NOMO-1 treated with dmso at 0.1 percent for 144 hours (cell line): ENCODE results near the gene C1orf167.

Experiments
- DNase-seq: peaks from one replicate; lab custom pipeline; 2025; ENCODE audit not compliant: unreplicated experiment; lab: John Stamatoyannopoulos, UW

C1orf167 gene

GRCh38 chr1:11828511-11828910 is 66.5 kb downstream of the C1orf167 start:
- DNase-seq: no peak

DNA sequence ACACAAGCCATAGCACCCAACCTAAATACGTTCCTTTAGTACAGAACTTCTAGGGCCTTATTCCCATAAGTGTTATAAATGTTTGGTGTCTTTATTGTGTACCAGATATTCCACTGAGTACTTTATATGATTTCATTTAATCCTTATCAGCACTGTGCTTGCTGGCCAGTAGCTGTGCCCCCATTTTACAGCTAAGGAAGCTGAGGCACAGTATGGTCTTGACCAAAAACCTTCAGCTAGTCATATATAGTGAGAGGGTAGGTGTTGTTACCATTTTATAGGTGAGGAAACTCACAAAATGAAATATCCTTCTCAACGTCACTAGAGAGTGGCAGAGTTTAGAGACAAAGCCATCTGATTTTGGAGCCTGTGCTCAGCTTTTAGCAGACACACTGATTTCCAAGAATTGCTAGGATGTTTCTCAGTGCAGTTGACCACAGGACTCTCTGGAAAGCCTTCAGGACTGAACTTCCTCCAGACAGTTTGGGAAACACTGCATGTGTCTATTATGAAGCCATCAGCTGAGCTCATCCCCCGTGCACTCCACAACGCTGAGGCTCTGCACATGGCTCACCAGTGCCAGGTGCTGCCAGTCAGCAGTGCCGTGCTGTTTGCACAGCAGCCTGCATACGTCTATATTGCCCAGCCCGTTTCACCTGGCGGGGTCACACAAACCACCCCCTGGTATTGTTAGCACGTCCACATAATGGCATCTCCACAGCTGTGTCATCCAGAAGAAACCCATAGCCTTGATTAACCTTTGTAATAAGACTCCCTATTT is 70.1 kb downstream of the C1orf167 start:
- no peak for DNase-seq

DNA sequence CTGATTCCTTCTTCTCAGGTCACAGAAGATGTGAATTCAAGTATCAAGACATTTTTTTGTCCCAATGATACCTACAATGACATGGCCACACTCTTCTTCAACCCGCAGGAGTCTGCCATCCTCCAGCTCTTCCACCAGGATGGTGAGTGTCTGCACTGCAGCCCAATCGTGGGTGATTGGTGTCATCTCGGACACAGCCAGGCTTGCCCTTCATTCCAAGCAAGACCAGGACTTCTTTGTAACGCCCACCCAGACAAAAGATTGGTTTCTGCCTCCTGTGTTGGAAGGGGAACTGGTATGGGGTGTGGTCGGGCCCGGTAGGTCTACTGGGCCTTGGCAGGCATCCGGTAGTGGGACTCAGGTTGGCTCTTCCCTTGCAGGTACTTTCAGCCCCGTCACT is 71.5 kb downstream of the C1orf167 start:
- DNase-seq: no peak

DNA sequence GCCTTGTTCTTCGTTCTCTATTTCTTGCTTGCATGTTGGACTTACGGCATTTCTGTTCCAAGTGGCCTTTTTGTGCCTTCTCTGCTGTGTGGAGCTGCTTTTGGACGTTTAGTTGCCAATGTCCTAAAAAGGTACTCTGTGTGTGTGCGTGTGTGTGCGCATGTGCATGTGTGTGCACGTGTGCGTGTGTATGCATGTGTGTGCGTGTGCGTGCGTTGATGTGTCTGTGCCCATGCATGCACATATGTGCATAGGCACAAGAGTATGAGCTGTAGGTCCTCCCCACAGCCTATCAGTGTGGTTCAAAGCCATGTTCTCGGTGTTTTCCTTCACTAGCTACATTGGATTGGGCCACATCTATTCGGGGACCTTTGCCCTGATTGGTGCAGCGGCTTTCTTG is 71.9 kb downstream of the C1orf167 start:
- no peak for DNase-seq

- no peak for DNase-seq
Observed at GRCh38 chr1:11835441-11836225, 73.6 kb downstream of the C1orf167 start.

GRCh38 chr1:11836955-11837766 is 75.2 kb downstream of the C1orf167 start:
- no peak for DNase-seq

GRCh38 chr1:11837767-11838348 is 75.9 kb downstream of the C1orf167 start:
- no peak for DNase-seq

GRCh38 chr1:11838349-11839272 is 76.6 kb downstream of the C1orf167 start:
- peak; percentile 41 for DNase-seq
